GM12892 (cell line): Measurements from ENCODE around the gene ZIC4.

Experiments used
- POLR2A ChIP-seq: IDR thresholded peaks from 2 replicates; pipeline ENCODE4 v1.6.1; 2011; ENCODE audit warnings: low read depth, low read length, control low read depth
- TAF1 ChIP-seq: IDR thresholded peaks from 2 replicates; pipeline ENCODE4 v1.6.1; 2011; ENCODE audit warnings: low read depth, mild to moderate bottlenecking, control low read depth, low read length, borderline replicate concordance

- TF ChIP-seq TAF1 (no peak), POLR2A (no peak)
These were observed 25.4 kb downstream of the ZIC4 start for GRCh38 chr3:147380977-147381376.
